ENCODE measurements around the gene SETBP1.

SETBP1 gene

GRCh38 chr18:44704135-44704789, 23.6 kb downstream of the SETBP1 start:
- no peak overlapping the region for H2AFZ ChIP-seq (ENCODE audit: low read length, unreplicated experiment)
- H3K27me3 ChIP-seq (ENCODE audit: insufficient read depth, low read length) = no peaks in the 10 kb centered on the region
- H3K36me3 ChIP-seq (ENCODE audit: insufficient read depth, low read length) = no peaks in the 10 kb centered on the region
- no peak overlapping the region for H3K4me3 ChIP-seq (ENCODE audit: low read depth, low read length)
- no peaks in the 10 kb centered on the region for H3K79me2 ChIP-seq (ENCODE audit: control insufficient read depth, insufficient read depth, low read length, unreplicated experiment)
- H3K27ac ChIP-seq (ENCODE audit: low read depth, low read length) = no peak overlapping the region
- H3K4me1 ChIP-seq (ENCODE audit: control insufficient read depth, insufficient read depth, low read length, unreplicated experiment) = peaks cover 13% of the 10 kb centered on the region

GRCh38 chr18:44705075-44705675, 24.5 kb downstream of the SETBP1 start:
- Histone ChIP-seq H3K79me2 (ENCODE audit: control insufficient read depth, insufficient read depth, low read length, unreplicated experiment) (no peaks in the 10 kb centered on the region), H3K4me3 (ENCODE audit: low read depth, low read length) (no peak overlapping the region), H2AFZ (ENCODE audit: low read length, unreplicated experiment) (no peak overlapping the region), H3K4me1 (ENCODE audit: control insufficient read depth, insufficient read depth, low read length, unreplicated experiment) (peaks cover 20% of the 10 kb centered on the region), H3K27me3 (ENCODE audit: insufficient read depth, low read length) (no peaks in the 10 kb centered on the region), H3K27ac (ENCODE audit: low read depth, low read length) (no peak overlapping the region), H3K36me3 (ENCODE audit: insufficient read depth, low read length) (no peaks in the 10 kb centered on the region)

- no peaks in the 10 kb centered on the region for H3K36me3 ChIP-seq (ENCODE audit: insufficient read depth, low read length)
- peak overlapping the region; percentile 66 for H2AFZ ChIP-seq (ENCODE audit: low read length, unreplicated experiment)
- H3K4me1 ChIP-seq (ENCODE audit: control insufficient read depth, insufficient read depth, low read length, unreplicated experiment) = peaks cover 20% of the 10 kb centered on the region
- H3K4me3 ChIP-seq (ENCODE audit: low read depth, low read length) = peak overlapping the region; percentile 56
- no peaks in the 10 kb centered on the region for H3K79me2 ChIP-seq (ENCODE audit: control insufficient read depth, insufficient read depth, low read length, unreplicated experiment)
- H3K27ac ChIP-seq (ENCODE audit: low read depth, low read length) = no peak overlapping the region
- no peaks in the 10 kb centered on the region for H3K27me3 ChIP-seq (ENCODE audit: insufficient read depth, low read length)
These were observed 27.9 kb downstream of the SETBP1 start for GRCh38 chr18:44708451-44709083.

- H3K4me1 ChIP-seq (ENCODE audit: control insufficient read depth, insufficient read depth, low read length, unreplicated experiment) = peaks cover 20% of the 10 kb centered on the region
- H3K79me2 ChIP-seq (ENCODE audit: control insufficient read depth, insufficient read depth, low read length, unreplicated experiment) = no peaks in the 10 kb centered on the region
- H3K27me3 ChIP-seq (ENCODE audit: insufficient read depth, low read length) = no peaks in the 10 kb centered on the region
- no peaks in the 10 kb centered on the region for H3K36me3 ChIP-seq (ENCODE audit: insufficient read depth, low read length)
- H3K4me3 ChIP-seq (ENCODE audit: low read depth, low read length) = peak overlapping the region; percentile 56; the same call in 1 of the 2 replicates
- H3K27ac ChIP-seq (ENCODE audit: low read depth, low read length) = no peak overlapping the region
- peak overlapping the region; percentile 51 for H2AFZ ChIP-seq (ENCODE audit: low read length, unreplicated experiment)
These were observed 28.8 kb downstream of the SETBP1 start for GRCh38 chr18:44709307-44710126.

- Histone ChIP-seq H3K36me3 (ENCODE audit: insufficient read depth, low read length) (no peaks in the 10 kb centered on the region), H3K4me3 (ENCODE audit: low read depth, low read length) (no peak overlapping the region), H3K79me2 (ENCODE audit: control insufficient read depth, insufficient read depth, low read length, unreplicated experiment) (no peaks in the 10 kb centered on the region), H3K27ac (ENCODE audit: low read depth, low read length) (no peak overlapping the region), H2AFZ (ENCODE audit: low read length, unreplicated experiment) (no peak overlapping the region), H3K4me1 (ENCODE audit: control insufficient read depth, insufficient read depth, low read length, unreplicated experiment) (peaks cover 29% of the 10 kb centered on the region), H3K27me3 (ENCODE audit: insufficient read depth, low read length) (no peaks in the 10 kb centered on the region)
These were observed 30.2 kb downstream of the SETBP1 start for GRCh38 chr18:44710931-44711330.

GRCh38 chr18:44712025-44712424, 31.3 kb downstream of the SETBP1 start:
- H2AFZ ChIP-seq (ENCODE audit: low read length, unreplicated experiment) = no peak overlapping the region
- H3K79me2 ChIP-seq (ENCODE audit: control insufficient read depth, insufficient read depth, low read length, unreplicated experiment) = no peaks in the 10 kb centered on the region
- no peak overlapping the region for H3K4me3 ChIP-seq (ENCODE audit: low read depth, low read length)
- peaks cover 31% of the 10 kb centered on the region for H3K4me1 ChIP-seq (ENCODE audit: control insufficient read depth, insufficient read depth, low read length, unreplicated experiment)
- no peaks in the 10 kb centered on the region for H3K36me3 ChIP-seq (ENCODE audit: insufficient read depth, low read length)
- no peaks in the 10 kb centered on the region for H3K27me3 ChIP-seq (ENCODE audit: insufficient read depth, low read length)
- no peak overlapping the region for H3K27ac ChIP-seq (ENCODE audit: low read depth, low read length)

- Histone ChIP-seq H3K27me3 (ENCODE audit: insufficient read depth, low read length) (no peaks in the 10 kb centered on the region), H3K36me3 (ENCODE audit: insufficient read depth, low read length) (no peaks in the 10 kb centered on the region), H2AFZ (ENCODE audit: low read length, unreplicated experiment) (no peak overlapping the region), H3K4me1 (ENCODE audit: control insufficient read depth, insufficient read depth, low read length, unreplicated experiment) (peaks cover 25% of the 10 kb centered on the region), H3K79me2 (ENCODE audit: control insufficient read depth, insufficient read depth, low read length, unreplicated experiment) (no peaks in the 10 kb centered on the region), H3K27ac (ENCODE audit: low read depth, low read length) (no peak overlapping the region), H3K4me3 (ENCODE audit: low read depth, low read length) (no peak overlapping the region)
These were observed 32.7 kb downstream of the SETBP1 start for GRCh38 chr18:44713435-44713834.

- H3K27me3 ChIP-seq (ENCODE audit: insufficient read depth, low read length) = no peaks in the 10 kb centered on the region
- H3K4me1 ChIP-seq (ENCODE audit: control insufficient read depth, insufficient read depth, low read length, unreplicated experiment) = peaks cover 16% of the 10 kb centered on the region
- H3K79me2 ChIP-seq (ENCODE audit: control insufficient read depth, insufficient read depth, low read length, unreplicated experiment) = no peaks in the 10 kb centered on the region
- H3K36me3 ChIP-seq (ENCODE audit: insufficient read depth, low read length) = no peaks in the 10 kb centered on the region
- no peak overlapping the region for H2AFZ ChIP-seq (ENCODE audit: low read length, unreplicated experiment)
- H3K27ac ChIP-seq (ENCODE audit: low read depth, low read length) = no peak overlapping the region
- H3K4me3 ChIP-seq (ENCODE audit: low read depth, low read length) = no peak overlapping the region
These were observed 33.7 kb downstream of the SETBP1 start for GRCh38 chr18:44714376-44714775.

GRCh38 chr18:44715245-44715644, 34.6 kb downstream of the SETBP1 start:
- Histone ChIP-seq H3K36me3 (ENCODE audit: insufficient read depth, low read length) (no peaks in the 10 kb centered on the region), H2AFZ (ENCODE audit: low read length, unreplicated experiment) (no peak overlapping the region), H3K4me3 (ENCODE audit: low read depth, low read length) (no peak overlapping the region), H3K27me3 (ENCODE audit: insufficient read depth, low read length) (no peaks in the 10 kb centered on the region), H3K79me2 (ENCODE audit: control insufficient read depth, insufficient read depth, low read length, unreplicated experiment) (no peaks in the 10 kb centered on the region), H3K4me1 (ENCODE audit: control insufficient read depth, insufficient read depth, low read length, unreplicated experiment) (peaks cover 11% of the 10 kb centered on the region), H3K27ac (ENCODE audit: low read depth, low read length) (no peak overlapping the region)

GRCh38 chr18:44715842-44716241, 35.2 kb downstream of the SETBP1 start:
- peaks cover 11% of the 10 kb centered on the region for H3K4me1 ChIP-seq (ENCODE audit: control insufficient read depth, insufficient read depth, low read length, unreplicated experiment)
- no peaks in the 10 kb centered on the region for H3K36me3 ChIP-seq (ENCODE audit: insufficient read depth, low read length)
- H3K79me2 ChIP-seq (ENCODE audit: control insufficient read depth, insufficient read depth, low read length, unreplicated experiment) = no peaks in the 10 kb centered on the region
- no peak overlapping the region for H3K27ac ChIP-seq (ENCODE audit: low read depth, low read length)
- no peaks in the 10 kb centered on the region for H3K27me3 ChIP-seq (ENCODE audit: insufficient read depth, low read length)
- no peak overlapping the region for H3K4me3 ChIP-seq (ENCODE audit: low read depth, low read length)
- no peak overlapping the region for H2AFZ ChIP-seq (ENCODE audit: low read length, unreplicated experiment)

Data from ACC112 (cell line).